ENCODE data around the gene MUS81. TPM values are rescaled to one million over a fixed set of nuclear protein-coding genes. Genes with fewer than 3 reads are reported as not detected.
"Not testable (repeated sequence)": the region's sequence is repeated elsewhere in the genome, so short reads cannot be mapped to it uniquely, and the experiment has no call there.

MUS81 gene
- total RNA-seq, 1 donor from 2014 or later, result 83.1 TPM

GRCh38 chr11:65834202-65834601 is 26.0 kb upstream of the MUS81 start:
- no peak for DNase-seq
- CTCF ChIA-PET, result interaction anchor here (1.8 to 2.3 kb wide), 3 partner anchors 25 to 54 kb away, joined by 9 to 11 read pairs (median 10); partner anchors contain the start of genes AP5B1 and MUS81
- POLR2A ChIA-PET, result interaction anchor here (1.2 to 2.8 kb wide), 9 partner anchors 8 to 219 kb away, joined by 4 to 46 read pairs (median 8); partner anchors contain the start of genes CCDC85B, CFL1, KAT5 and MUS81
- H3K9me3 Mint-ChIP-seq, result no peaks in the 10 kb centered on the region
- no peak overlapping the region for H3K27ac Mint-ChIP-seq
- no peaks in the 10 kb centered on the region for H3K36me3 Mint-ChIP-seq (ENCODE audit: low read depth)
- peaks cover 8% of the 10 kb centered on the region for H3K4me1 Mint-ChIP-seq
- no peak overlapping the region for H3K4me3 Mint-ChIP-seq
- ATAC-seq (ENCODE audit: low read depth), result no peak
- no peak for TF ChIP-seq CTCF (IDR thresholded peaks at IDR 0.05)
- intact Hi-C loops (cut with micrococcal nuclease), result no loop called here
- no peaks in the 10 kb centered on the region for H3K27me3 Mint-ChIP-seq

DNA sequence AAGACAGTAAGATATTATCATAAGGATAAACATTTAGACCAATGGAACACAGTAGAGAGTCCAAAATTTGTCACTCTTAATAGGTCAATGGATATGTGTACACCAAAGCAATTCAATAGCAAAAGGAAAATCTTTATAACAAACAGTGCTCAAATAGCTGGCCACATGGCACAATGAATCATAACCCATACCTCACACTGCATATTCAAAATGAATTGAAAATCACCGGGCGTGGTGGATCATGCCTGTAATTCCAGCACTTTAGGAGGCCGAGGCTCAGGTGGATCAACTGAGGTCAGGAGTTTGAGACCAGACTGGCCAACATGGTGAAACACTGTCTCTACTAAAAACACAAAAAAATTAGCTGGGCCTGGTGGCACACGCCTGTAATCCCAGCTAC is 18.1 kb upstream of the MUS81 start:
- ATAC-seq (ENCODE audit: low read depth), result no peak
- Mint-ChIP-seq H3K4me3 (no peak overlapping the region), H3K4me1 (no peaks in the 10 kb centered on the region), H3K36me3 (ENCODE audit: low read depth) (no peaks in the 10 kb centered on the region), H3K27me3 (no peaks in the 10 kb centered on the region), H3K27ac (no peak overlapping the region), H3K9me3 (no peaks in the 10 kb centered on the region)
- ChIA-PET CTCF (no interaction called here), POLR2A (interaction anchor here (1.3 kb wide), 1 partner anchor 8 kb away, joined by 4 read pairs; the partner anchor contains the start of gene SNX32)
- TF ChIP-seq CTCF (IDR thresholded peaks at IDR 0.05), result no peak
- DNase-seq, result no peak
- intact Hi-C loops (cut with micrococcal nuclease), result no loop called here

GRCh38 chr11:65843811-65844210 is 16.4 kb upstream of the MUS81 start:
- no peaks in the 10 kb centered on the region for H3K27me3 Mint-ChIP-seq
- H3K9me3 Mint-ChIP-seq, result no peaks in the 10 kb centered on the region
- no peaks in the 10 kb centered on the region for H3K36me3 Mint-ChIP-seq (ENCODE audit: low read depth)
- no peak overlapping the region for H3K27ac Mint-ChIP-seq
- CTCF ChIA-PET, result interaction anchor here (0.6 kb wide), 1 partner anchor 72 kb away, joined by 4 read pairs; no protein-coding TSS in a partner anchor
- no peaks in the 10 kb centered on the region for H3K4me1 Mint-ChIP-seq
- POLR2A ChIA-PET, result interaction anchor here (0.7 to 0.8 kb wide), 3 partner anchors 8 to 1617 kb away, joined by 3 read pairs; no protein-coding TSS in a partner anchor
- intact Hi-C loops (cut with micrococcal nuclease), result no loop called here
- no peak overlapping the region for H3K4me3 Mint-ChIP-seq
- no peak for TF ChIP-seq CTCF (IDR thresholded peaks at IDR 0.05)
- no peak for ATAC-seq (ENCODE audit: low read depth)
- DNase-seq, result no peak

GRCh38 chr11:65844231-65844872 is 15.9 kb upstream of the MUS81 start:
- ChIA-PET CTCF (interaction anchor here (0.6 kb wide), 1 partner anchor 73 kb away, joined by 4 read pairs; no protein-coding TSS in a partner anchor), POLR2A (interaction anchor here (0.7 kb wide), 2 partner anchors 132 to 1618 kb away, joined by 3 to 5 read pairs; no protein-coding TSS in a partner anchor)
- H3K27me3 Mint-ChIP-seq, result no peaks in the 10 kb centered on the region
- no peaks in the 10 kb centered on the region for H3K4me1 Mint-ChIP-seq
- no peaks in the 10 kb centered on the region for H3K9me3 Mint-ChIP-seq
- no peak overlapping the region for H3K27ac Mint-ChIP-seq
- intact Hi-C loops (cut with micrococcal nuclease), result no loop called here
- no peaks in the 10 kb centered on the region for H3K36me3 Mint-ChIP-seq (ENCODE audit: low read depth)
- ATAC-seq (ENCODE audit: low read depth) (no peak), DNase-seq (no peak)
- no peak for TF ChIP-seq CTCF (IDR thresholded peaks at IDR 0.05)
- H3K4me3 Mint-ChIP-seq, result no peak overlapping the region

DNA sequence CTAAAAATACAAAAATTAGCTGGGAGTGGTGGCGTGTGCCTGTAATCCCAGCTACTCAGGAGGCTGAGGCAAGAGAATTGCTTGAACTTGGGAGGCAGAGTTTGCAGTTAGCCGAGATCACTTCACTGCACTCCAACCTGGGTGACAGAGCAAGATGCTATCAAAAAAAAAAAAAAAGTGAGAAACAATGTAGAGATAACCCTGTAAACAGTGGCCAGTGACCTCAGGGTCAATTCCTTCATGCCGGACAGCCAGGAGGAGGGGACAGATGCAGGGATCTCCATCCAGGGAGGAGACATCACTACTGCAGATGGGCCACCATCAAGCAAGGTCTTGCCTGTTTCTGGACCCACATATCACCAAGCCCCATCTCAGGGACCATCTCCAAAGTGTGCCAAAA is 12.5 kb upstream of the MUS81 start:
- no peak for TF ChIP-seq CTCF (IDR thresholded peaks at IDR 0.05)
- intact Hi-C loops (cut with micrococcal nuclease), result no loop called here
- ATAC-seq (ENCODE audit: low read depth) (no peak), DNase-seq (no peak)
- POLR2A ChIA-PET, result interaction anchor here (0.7 to 4.2 kb wide), 4 partner anchors 12 to 602 kb away, joined by 3 to 26 read pairs (median 4); partner anchors contain the start of genes CFL1 and MUS81
- CTCF ChIA-PET, result no interaction called here
- peaks cover 4% of the 10 kb centered on the region for H3K4me1 Mint-ChIP-seq
- H3K4me3 Mint-ChIP-seq, result no peak overlapping the region
- no peaks in the 10 kb centered on the region for H3K9me3 Mint-ChIP-seq
- H3K27ac Mint-ChIP-seq, result no peak overlapping the region
- no peaks in the 10 kb centered on the region for H3K27me3 Mint-ChIP-seq
- peaks cover 19% of the 10 kb centered on the region for H3K36me3 Mint-ChIP-seq (ENCODE audit: low read depth)

- H3K9me3 Mint-ChIP-seq, CTCF ChIA-PET, H3K27ac Mint-ChIP-seq: not testable (repeated sequence)
Measured at GRCh38 chr11:65848693-65849092, 11.5 kb upstream of the MUS81 start.

More at GRCh38 chr11:65848693-65849092, 11.5 kb upstream of the MUS81 start:
- intact Hi-C loops (cut with micrococcal nuclease); H3K4me3 Mint-ChIP-seq; H3K27me3 Mint-ChIP-seq; DNase-seq; ATAC-seq (ENCODE audit: low read depth); H3K4me1 Mint-ChIP-seq: not testable (repeated sequence)
- peaks cover 28% of the 10 kb centered on the region for H3K36me3 Mint-ChIP-seq (ENCODE audit: low read depth)
- POLR2A ChIA-PET, result interaction anchor here (0.6 to 4.2 kb wide), 5 partner anchors 8 to 115 kb away, joined by 3 to 26 read pairs (median 4); partner anchors contain the start of genes CFL1 and MUS81

Data from activated B cell treated with CpG ODN at 0.5 μM for 24 hours (primary cell).